Natural killer cell (primary cell): Measurements from ENCODE around the gene PTK7. TPM values are rescaled to one million over a fixed set of nuclear protein-coding genes. Genes with fewer than 3 reads are reported as not detected.

Source experiments
- ATAC-seq, 3 donors: fragments of 150-1000 bp in 2 of 3; fragments of 200-7000 bp in 1 of 3; cut with Tn5 transposase; 1 replicate in 1 of 3; 2 replicates in 2 of 3; pipeline ENCODE4 v1.10.0; 2021; ENCODE audit warnings: mild to moderate bottlenecking in 2 of 3, moderate library complexity in 2 of 3
- DNase-seq, 2 donors: peaks; one replicate each; pipeline versions ENCODE4 v3.0.0 to v3.0.0-alpha.2; 2013 to 2021; ENCODE audit warnings: mixed read lengths in 1 of 2
- H3K27ac ChIP-seq: one replicate; pipeline ENCODE4 v1.5.1; 2013; ENCODE audit warnings: mild to moderate bottlenecking, low read length
- H3K27me3 ChIP-seq: one replicate; pipeline ENCODE4 v1.6.1; 2013; ENCODE audit warnings: low read length; ENCODE audit not compliant: control insufficient read depth, insufficient read depth
- H3K36me3 ChIP-seq: one replicate; pipeline ENCODE4 v1.6.1; 2013; ENCODE audit warnings: low read length; ENCODE audit not compliant: control insufficient read depth, insufficient read depth
- H3K4me1 ChIP-seq: one replicate; pipeline ENCODE4 v1.6.1; 2013; ENCODE audit warnings: low read length; ENCODE audit not compliant: control insufficient read depth, insufficient read depth
- H3K4me3 ChIP-seq: one replicate; pipeline ENCODE4 v1.5.1; 2013; ENCODE audit warnings: low read length
- H3K9me3 ChIP-seq: one replicate; pipeline ENCODE4 v1.6.1; 2013; ENCODE audit warnings: low read length; ENCODE audit not compliant: control insufficient read depth, insufficient read depth
- H3K27ac Mint-ChIP-seq, 2 donors: one replicate each; pipeline ENCODE4 v1.8.0; 2022; ENCODE audit warnings: mild to moderate bottlenecking in 2 of 2, mixed read lengths in 2 of 2, moderate library complexity in 1 of 2
- H3K27me3 Mint-ChIP-seq, 2 donors: one replicate each; pipeline ENCODE4 v1.8.0; 2022; ENCODE audit warnings: low read depth in 2 of 2, mixed read lengths in 2 of 2
- H3K36me3 Mint-ChIP-seq: one replicate; pipeline ENCODE4 v1.8.0; 2022; ENCODE audit warnings: mixed read lengths
- H3K4me1 Mint-ChIP-seq, 2 donors: one replicate each; pipeline ENCODE4 v1.8.0; 2022; ENCODE audit warnings: mixed read lengths in 2 of 2
- H3K4me3 Mint-ChIP-seq: one replicate; pipeline ENCODE4 v1.8.0; 2022; ENCODE audit warnings: mild to moderate bottlenecking, moderate library complexity, mixed read lengths
- H3K9me3 Mint-ChIP-seq, 2 donors: one replicate each; pipeline ENCODE4 v1.8.0; 2022; ENCODE audit warnings: mixed read lengths in 2 of 2
- CTCF ChIP-seq: fragments of 200-600 bp; IDR thresholded peaks from one replicate; pipeline ENCODE4 v1.8.0; 2022; ENCODE audit warnings: antibody characterized with exemption
- WGBS: methylation state at CpG from one replicate; pipeline ENCODE4 v1.1.7; 2013; ENCODE audit warnings: missing lambda C conversion rate; ENCODE audit not compliant: insufficient coverage; 5-methylcytosine and 5-hydroxymethylcytosine counted together
- intact Hi-C: fragments of 100-400 bp; cut with micrococcal nuclease; formaldehyde crosslinking; loops from one replicate; pipeline ENCODE4 v1.14.2; 2022
- total RNA-seq, 4 donors: library from RNA; stranded (reverse); fragments of 120-200 nt in 1 of 4; gene quantifications; one replicate each; pipeline versions ENCODE4 v1.2.3 to v1.2.4, GENCODE V29; 2013 to 2022

The PTK7 gene
- total RNA-seq, 3 donors from 2014 or later (not counting 1 experiment from before 2014, with no cell fraction given) = 1.7 to 5.6 (median 2.8) TPM

- H3K9me3 ChIP-seq = no peaks in the 10 kb centered on the region
- no peaks in the 10 kb centered on the region for H3K27me3 ChIP-seq
- H3K27me3 Mint-ChIP-seq = no peaks in the 10 kb centered on the region
- peak in 1 of 2 donors; percentile 53 for DNase-seq
- intact Hi-C loops = loop anchor here (1.0 to 5.0 kb wide), 3 partner anchors 9 to 1074 kb away; partner anchors contain the start of genes CUL9, HSP90AB1 and ZNF318
- peak overlapping the region; percentile 6 for H3K4me3 ChIP-seq
- peak overlapping the region; percentile 83 for H3K27ac ChIP-seq
- H3K4me3 Mint-ChIP-seq = peak overlapping the region; percentile 50
- no peak for TF ChIP-seq CTCF
- no peak for ATAC-seq
- WGBS = 78% methylated on average over 10 of the region's 11 CpGs
- H3K9me3 Mint-ChIP-seq = no peaks in the 10 kb centered on the region
- peaks cover 28% of the 10 kb centered on the region for H3K36me3 ChIP-seq
- H3K4me1 Mint-ChIP-seq = peaks cover 33 to 52% of the 10 kb centered on the region in 2 donors
- H3K36me3 Mint-ChIP-seq = no peaks in the 10 kb centered on the region
- peaks cover 50% of the 10 kb centered on the region for H3K4me1 ChIP-seq
- peak overlapping the region; percentile 94 to 96 for H3K27ac Mint-ChIP-seq
Observed at GRCh38 chr6:43173591-43174262, 97.6 kb downstream of the PTK7 start.

- peaks cover 50% of the 10 kb centered on the region for H3K4me1 ChIP-seq
- H3K27me3 Mint-ChIP-seq = no peaks in the 10 kb centered on the region
- peak; percentile 83 to 97 for DNase-seq
- H3K27ac Mint-ChIP-seq = peak overlapping the region; percentile 94 to 96
- ATAC-seq = peak; percentile 61 to 74 (median 67)
- intact Hi-C loops = loop anchor here (1.0 to 5.0 kb wide), 3 partner anchors 8 to 1073 kb away; partner anchors contain the start of genes CUL9, HSP90AB1 and ZNF318
- peak overlapping the region; percentile 64 for H3K4me3 Mint-ChIP-seq
- H3K4me1 Mint-ChIP-seq = peaks cover 33 to 52% of the 10 kb centered on the region in 2 donors
- peaks cover 35% of the 10 kb centered on the region for H3K36me3 ChIP-seq
- 7% methylated on average over 29 of the region's 32 CpGs for WGBS
- H3K9me3 Mint-ChIP-seq = no peaks in the 10 kb centered on the region
- no peaks in the 10 kb centered on the region for H3K9me3 ChIP-seq
- TF ChIP-seq CTCF = no peak
- H3K4me3 ChIP-seq = peak overlapping the region; percentile 6
- no peaks in the 10 kb centered on the region for H3K36me3 Mint-ChIP-seq
- no peaks in the 10 kb centered on the region for H3K27me3 ChIP-seq
- peak overlapping the region; percentile 83 for H3K27ac ChIP-seq
Observed at GRCh38 chr6:43174263-43175112, 98.4 kb downstream of the PTK7 start.

- peaks cover 30 to 45% of the 10 kb centered on the region in 2 donors for H3K4me1 Mint-ChIP-seq
- WGBS = 88% methylated on average over 11 of the region's 11 CpGs
- no peak for TF ChIP-seq CTCF
- DNase-seq (no peak), ATAC-seq (no peak)
- H3K36me3 ChIP-seq = peaks cover 37% of the 10 kb centered on the region
- no peaks in the 10 kb centered on the region for H3K27me3 ChIP-seq
- peaks cover 40% of the 10 kb centered on the region for H3K4me1 ChIP-seq
- intact Hi-C loops = no loop called here
- peak overlapping the region; percentile 83 for H3K27ac ChIP-seq
- H3K36me3 Mint-ChIP-seq = no peaks in the 10 kb centered on the region
- H3K9me3 ChIP-seq = no peaks in the 10 kb centered on the region
- no peak overlapping the region for H3K4me3 Mint-ChIP-seq
- H3K4me3 ChIP-seq = no peak overlapping the region
- no peaks in the 10 kb centered on the region for H3K9me3 Mint-ChIP-seq
- no peaks in the 10 kb centered on the region for H3K27me3 Mint-ChIP-seq
- peak overlapping the region; percentile 94 to 96 for H3K27ac Mint-ChIP-seq
Observed at GRCh38 chr6:43175676-43176422, 99.7 kb downstream of the PTK7 start.
